HG03457 (cell line): ENCODE measurements around the gene CAMKK1.
"Not testable (repeated sequence)": the region's sequence is repeated elsewhere in the genome, so short reads cannot be mapped to it uniquely, and the experiment has no call there.

Source experiments
- ATAC-seq: cut with Tn5 transposase; IDR thresholded peaks from one replicate; pipeline ENCODE4 v1.9.1; 2021; ENCODE audit warnings: moderate number of reproducible peaks; ENCODE audit not compliant: unreplicated experiment

Gene CAMKK1

GRCh38 chr17:3880983-3881382 lies 11.9 kb downstream of the CAMKK1 start:
- ATAC-seq: no peak

GRCh38 chr17:3879591-3880417 lies 13.0 kb downstream of the CAMKK1 start:
- ATAC-seq: no peak

- ATAC-seq: no peak
Observed at GRCh38 chr17:3879186-3879585, 13.7 kb downstream of the CAMKK1 start.

GRCh38 chr17:3877220-3877619 lies 15.6 kb downstream of the CAMKK1 start:
- ATAC-seq: no peak

GRCh38 chr17:3875317-3875716 lies 17.5 kb downstream of the CAMKK1 start:
- ATAC-seq: no peak

GRCh38 chr17:3873862-3874261 lies 19.0 kb downstream of the CAMKK1 start:
- no peak for ATAC-seq

GRCh38 chr17:3870871-3871306 lies 22.0 kb downstream of the CAMKK1 start:
- no peak for ATAC-seq

- no peak for ATAC-seq
Observed at GRCh38 chr17:3867606-3868005, 25.2 kb downstream of the CAMKK1 start.

- ATAC-seq: no peak
Observed at GRCh38 chr17:3867106-3867505, 25.7 kb downstream of the CAMKK1 start.

- no peak for ATAC-seq
Observed at GRCh38 chr17:3866276-3866675, 26.6 kb downstream of the CAMKK1 start.

- no peak for ATAC-seq
Observed at GRCh38 chr17:3865176-3865575, 27.7 kb downstream of the CAMKK1 start.

GRCh38 chr17:3864534-3864933 lies 28.3 kb downstream of the CAMKK1 start:
- ATAC-seq: no peak

GRCh38 chr17:3861761-3862681 lies 30.8 kb downstream of the CAMKK1 start:
- ATAC-seq: no peak

GRCh38 chr17:3860939-3861700 lies 31.7 kb downstream of the CAMKK1 start:
- no peak for ATAC-seq

- no peak for ATAC-seq
Observed at GRCh38 chr17:3859940-3860339, 32.9 kb downstream of the CAMKK1 start.

- no peak for ATAC-seq
Observed at GRCh38 chr17:3857261-3858105, 35.4 kb downstream of the CAMKK1 start.

GRCh38 chr17:3854204-3854603 lies 38.6 kb downstream of the CAMKK1 start:
- ATAC-seq: not testable (repeated sequence)

GRCh38 chr17:3852561-3852960 lies 40.3 kb downstream of the CAMKK1 start:
- no peak for ATAC-seq

- no peak for ATAC-seq
Observed at GRCh38 chr17:3851461-3852100, 41.3 kb downstream of the CAMKK1 start.
